Breast epithelium (tissue), 4 donors: Measurements from ENCODE around the gene MAT2A. TPM values are rescaled to one million over a fixed set of nuclear protein-coding genes. Genes with fewer than 3 reads are reported as not detected.

Experiments used
- DNase-seq, 2 donors: peaks; one replicate each; pipeline ENCODE4 v3.0.0-alpha.2; 2019; ENCODE audit warnings: low spot score in 2 of 2
- H3K27ac ChIP-seq, 2 donors: fragments of 200-600 bp; sonication (generic) in 1 of 2; one replicate each; pipeline ENCODE4 v1.5.1; 2016 to 2019; ENCODE audit warnings: mild to moderate bottlenecking in 1 of 2
- H3K27me3 ChIP-seq, 2 donors: fragments of 200-600 bp; sonication (generic) in 1 of 2; one replicate each; pipeline versions ENCODE4 v1.5.1 to v1.6.0; 2017 to 2019; ENCODE audit warnings: control low read depth in 1 of 2, mild to moderate bottlenecking in 1 of 2
- H3K36me3 ChIP-seq: fragments of 200-600 bp; one replicate; pipeline ENCODE4 v1.5.1; 2019
- H3K4me1 ChIP-seq, 2 donors: fragments of 200-600 bp; sonication (generic); one replicate each; pipeline ENCODE4 v1.5.1; 2016 to 2019; ENCODE audit warnings: control low read depth in 1 of 2
- H3K4me3 ChIP-seq, 3 donors: fragments of 200-600 bp; sonication (generic); 1 replicate in 2 of 3; 2 replicates in 1 of 3; pipeline ENCODE4 v1.5.1; 2016 to 2019; ENCODE audit warnings: mild to moderate bottlenecking in 3 of 3, moderate library complexity in 2 of 3
- H3K9me3 ChIP-seq, 2 donors: fragments of 200-600 bp; sonication (generic) in 1 of 2; one replicate each; pipeline ENCODE4 v1.5.1; 2016 to 2019; ENCODE audit warnings: control low read depth in 1 of 2
- POLR2A ChIP-seq: fragments of 450-650 bp; IDR thresholded peaks from one replicate; pipeline ENCODE4 v1.6.1; 2016; ENCODE audit warnings: antibody characterized with exemption, mild to moderate bottlenecking, moderate library complexity
- POLR2AphosphoS5 ChIP-seq, 3 donors: sonication (generic); formaldehyde crosslinking; IDR thresholded peaks; one replicate each; pipeline ENCODE4 v1.6.1; 2017; ENCODE audit warnings: antibody characterized with exemption in 3 of 3
- intact Hi-C: fragments of 100-400 bp; cut with DNase I; formaldehyde crosslinking; loops from one replicate; pipeline ENCODE4 v1.15.1; 2023; ENCODE audit warnings: low total_unique reads
- total RNA-seq, 3 donors: library from RNA; depleted of rRNA; stranded (reverse); fragments of >200 nt; gene quantifications; one replicate each; pipeline ENCODE4 v1.1.0, GENCODE V29; 2016
- TF ChIP-seq, protein P1 (sequence below), 3 donors: fragments of 450-650 bp; IDR thresholded peaks; one replicate each; pipeline ENCODE4 v1.5.1; 2016 to 2017; ENCODE audit warnings: antibody characterized with exemption in 3 of 3, mild to moderate bottlenecking in 3 of 3, moderate library complexity in 3 of 3

Gene MAT2A
- total RNA-seq, 3 donors from 2014 or later: 180 to 263 (median 236) TPM

DNA sequence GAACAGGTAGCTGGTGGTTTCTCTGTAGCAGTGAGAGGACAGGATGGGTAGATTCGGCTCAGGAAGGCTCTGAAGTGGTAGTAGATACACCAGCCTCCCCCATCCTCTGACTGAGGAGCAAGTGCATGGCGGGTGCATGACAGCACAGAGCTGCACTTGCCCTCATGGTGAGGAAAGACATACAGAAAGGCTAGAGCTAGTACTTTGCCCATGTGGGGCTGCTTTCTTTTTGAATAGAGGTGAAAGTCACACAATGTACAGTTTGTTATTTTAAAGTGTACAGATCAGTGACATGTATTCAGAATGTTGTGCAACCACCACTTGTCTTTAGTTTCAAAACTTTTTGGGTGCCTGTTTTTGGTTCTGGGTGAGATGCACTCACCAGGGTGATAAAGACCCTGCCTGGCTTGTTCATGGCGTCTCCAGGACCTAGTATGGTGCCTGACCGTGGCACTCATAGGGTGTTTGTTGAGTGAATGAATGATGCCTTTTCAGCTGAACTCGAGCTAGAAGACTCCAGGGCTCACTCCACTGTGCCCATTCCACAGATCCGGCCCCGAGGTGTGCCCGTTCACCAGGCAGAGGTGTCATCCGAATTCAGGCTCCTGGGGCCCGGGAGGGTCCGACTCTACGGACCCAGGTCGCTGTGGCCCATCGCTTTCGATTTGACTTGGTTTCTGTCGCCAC is 44.8 kb downstream of the MAT2A start:
- Histone ChIP-seq H3K36me3 (no peaks in the 10 kb centered on the region), H3K4me3 (peak overlapping the region; percentile 56 to 78 (median 61)), H3K27ac (peak overlapping the region; percentile 86 to 94), H3K9me3 (no peaks in the 10 kb centered on the region), H3K4me1 (peaks cover 7 to 17% of the 10 kb centered on the region in 2 donors), H3K27me3 (no peaks in the 10 kb centered on the region)
- no peak for TF ChIP-seq POLR2AphosphoS5 (IDR thresholded peaks at IDR 0.05)
- TF ChIP-seq POLR2A: no peak
- TF ChIP-seq, protein P1, sequence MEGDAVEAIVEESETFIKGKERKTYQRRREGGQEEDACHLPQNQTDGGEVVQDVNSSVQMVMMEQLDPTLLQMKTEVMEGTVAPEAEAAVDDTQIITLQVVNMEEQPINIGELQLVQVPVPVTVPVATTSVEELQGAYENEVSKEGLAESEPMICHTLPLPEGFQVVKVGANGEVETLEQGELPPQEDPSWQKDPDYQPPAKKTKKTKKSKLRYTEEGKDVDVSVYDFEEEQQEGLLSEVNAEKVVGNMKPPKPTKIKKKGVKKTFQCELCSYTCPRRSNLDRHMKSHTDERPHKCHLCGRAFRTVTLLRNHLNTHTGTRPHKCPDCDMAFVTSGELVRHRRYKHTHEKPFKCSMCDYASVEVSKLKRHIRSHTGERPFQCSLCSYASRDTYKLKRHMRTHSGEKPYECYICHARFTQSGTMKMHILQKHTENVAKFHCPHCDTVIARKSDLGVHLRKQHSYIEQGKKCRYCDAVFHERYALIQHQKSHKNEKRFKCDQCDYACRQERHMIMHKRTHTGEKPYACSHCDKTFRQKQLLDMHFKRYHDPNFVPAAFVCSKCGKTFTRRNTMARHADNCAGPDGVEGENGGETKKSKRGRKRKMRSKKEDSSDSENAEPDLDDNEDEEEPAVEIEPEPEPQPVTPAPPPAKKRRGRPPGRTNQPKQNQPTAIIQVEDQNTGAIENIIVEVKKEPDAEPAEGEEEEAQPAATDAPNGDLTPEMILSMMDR (IDR thresholded peaks at IDR 0.05): no peak
- intact Hi-C loops: no loop called here
- no peak for DNase-seq

DNA sequence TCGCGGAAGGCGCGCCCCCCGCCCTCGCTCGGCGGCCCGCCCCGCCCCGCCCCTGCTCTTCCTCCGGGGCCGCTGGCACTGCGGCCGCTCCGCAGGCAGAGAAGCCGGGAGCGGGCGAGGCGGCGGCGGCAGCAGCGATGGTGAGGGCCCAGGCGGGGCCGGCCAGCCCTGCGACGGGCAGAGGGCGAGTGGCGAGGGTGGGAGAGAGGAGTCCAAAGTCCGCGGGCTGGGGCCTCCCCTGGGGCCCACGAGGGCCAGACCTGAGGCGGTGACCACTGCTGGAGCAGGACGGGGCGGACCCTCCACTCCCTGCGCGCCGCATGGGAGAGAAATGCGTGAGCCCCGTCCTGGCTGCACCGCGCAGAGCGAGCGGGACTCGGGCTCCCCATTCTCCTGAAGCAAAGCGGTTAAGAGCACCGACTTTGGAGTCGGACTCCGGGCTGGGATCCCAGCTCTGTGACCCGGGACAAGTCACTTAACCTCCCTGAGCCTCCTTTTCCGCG is 45.4 kb downstream of the MAT2A start, which contains the start of gene VAMP5:
Gene VAMP5, plus strand, starts transcription at position 78 of the 503 bp plus-strand sequence. Its CDS starts 60 bp downstream, at position 138.
- intact Hi-C loops: no loop called here
- H3K4me1 ChIP-seq: peaks cover 5 to 12% of the 10 kb centered on the region in 2 donors
- H3K36me3 ChIP-seq: no peaks in the 10 kb centered on the region
- peak within 1 kb of the TSS; percentile 56 to 78 (median 61) for H3K4me3 ChIP-seq
- H3K27me3 ChIP-seq: no peaks in the 10 kb centered on the region
- H3K27ac ChIP-seq: peak within 1 kb of the TSS; percentile 86 to 94
- no peak for DNase-seq
- TF ChIP-seq POLR2AphosphoS5 (IDR thresholded peaks at IDR 0.05) (no peak), POLR2A (no peak)
- TF ChIP-seq, protein P1 (IDR thresholded peaks at IDR 0.05): no peak
- H3K9me3 ChIP-seq: no peaks in the 10 kb centered on the region

DNA sequence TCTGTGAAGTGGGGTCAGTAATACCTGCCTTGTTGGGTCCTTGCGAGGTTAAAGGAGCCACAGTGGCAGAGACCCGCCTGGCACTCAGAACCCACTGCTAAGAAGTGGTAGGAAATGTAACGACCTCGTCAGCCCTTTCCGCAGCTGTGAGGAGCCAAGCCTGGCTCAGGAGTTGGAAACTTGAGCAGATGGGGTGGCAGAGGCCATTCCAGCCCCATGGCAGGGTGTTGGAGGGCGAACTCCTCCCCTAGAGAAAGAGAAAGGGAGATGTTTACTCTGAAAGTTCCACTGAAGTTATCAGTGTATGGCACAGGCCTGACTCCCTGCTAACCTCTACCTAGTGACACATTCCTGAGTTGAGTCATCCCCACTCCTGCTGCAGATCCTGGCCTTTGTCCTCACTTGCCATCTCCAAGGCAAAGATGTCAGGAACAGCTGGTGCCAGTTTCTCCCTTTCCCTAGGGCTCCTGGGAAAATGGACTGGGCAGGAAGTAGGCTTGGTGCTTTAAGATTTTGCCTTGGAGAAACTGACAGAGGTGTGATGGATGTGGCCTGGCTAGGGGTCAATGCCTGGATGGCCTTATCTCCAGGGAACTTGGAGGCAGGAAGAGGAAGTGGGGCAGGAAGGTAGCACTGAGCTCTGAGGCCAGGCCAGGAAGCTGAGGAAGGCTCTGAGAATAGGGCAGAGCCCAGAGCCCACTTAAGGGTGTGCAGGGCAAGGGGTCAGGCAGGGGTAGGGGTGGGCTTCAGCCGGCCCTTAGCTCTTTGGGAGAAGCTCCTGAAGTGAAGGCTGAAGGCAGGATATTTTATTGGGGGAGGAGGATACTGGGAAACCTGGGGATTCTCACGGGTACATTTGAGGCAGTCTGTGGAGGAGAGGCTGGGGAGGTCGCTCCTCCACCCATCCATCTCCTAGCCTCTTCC is 46.2 kb downstream of the MAT2A start:
- H3K27me3 ChIP-seq: no peaks in the 10 kb centered on the region
- TF ChIP-seq POLR2AphosphoS5 (IDR thresholded peaks at IDR 0.05) (no peak), POLR2A (no peak)
- TF ChIP-seq, protein P1 (IDR thresholded peaks at IDR 0.05): no peak
- H3K36me3 ChIP-seq: no peaks in the 10 kb centered on the region
- DNase-seq: no peak
- peaks cover 2 to 7% of the 10 kb centered on the region in 2 donors for H3K4me1 ChIP-seq
- intact Hi-C loops: no loop called here
- H3K4me3 ChIP-seq: peak overlapping the region; percentile 56 to 78 (median 61)
- no peaks in the 10 kb centered on the region for H3K9me3 ChIP-seq
- H3K27ac ChIP-seq: peak overlapping the region; percentile 86 to 94

DNA sequence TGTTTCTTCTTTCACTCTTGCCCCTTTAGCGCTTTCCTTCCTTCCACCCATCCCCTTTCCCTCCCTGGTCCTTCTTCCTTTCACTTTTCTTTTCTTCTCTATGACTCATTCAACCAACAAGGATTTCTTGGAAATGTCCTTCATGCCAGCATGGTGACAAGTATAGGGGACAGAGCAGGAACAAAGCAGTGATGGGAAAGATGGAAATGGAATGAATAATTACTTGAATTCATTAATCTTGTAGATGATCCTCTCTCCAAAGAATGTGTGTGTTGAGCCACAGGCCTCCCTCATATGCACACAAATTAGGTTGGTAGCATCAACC is 46.8 kb downstream of the MAT2A start:
- peaks cover 5 to 12% of the 10 kb centered on the region in 2 donors for H3K4me1 ChIP-seq
- H3K4me3 ChIP-seq: peak overlapping the region; percentile 56 to 78 (median 61)
- intact Hi-C loops: no loop called here

More for the DNA sequence above, 46.8 kb downstream of the MAT2A start:
- Histone ChIP-seq H3K27me3 (no peaks in the 10 kb centered on the region), H3K9me3 (no peaks in the 10 kb centered on the region), H3K27ac (peak overlapping the region; percentile 86 to 94), H3K36me3 (no peaks in the 10 kb centered on the region)
- no peak for DNase-seq
- no peak for TF ChIP-seq POLR2A
- TF ChIP-seq POLR2AphosphoS5 (IDR thresholded peaks at IDR 0.05): no peak
- TF ChIP-seq, protein P1 (IDR thresholded peaks at IDR 0.05): no peak
